ENCODE results near the gene FBXO10. TPM values are rescaled to one million over a fixed set of nuclear protein-coding genes. Genes with fewer than 3 reads are reported as not detected.

Gene FBXO10
- total RNA-seq, 4 donors from 2014 or later, result 6.6 to 17.5 (median 12.2) TPM

- Histone ChIP-seq H3K27ac (no peak overlapping the region), H3K4me3 (replicated peaks in 1 of 3) (no peak overlapping the region), H3K36me3 (peaks cover 7 to 17% of the 10 kb centered on the region in 2 donors), H3K4me1 (no peaks in the 10 kb centered on the region), H3K9me3 (no peaks in the 10 kb centered on the region), H3K27me3 (no peaks in the 10 kb centered on the region)
- no peak for TF ChIP-seq POLR2A (IDR thresholded peaks at IDR 0.05)
- TF ChIP-seq, protein P1, sequence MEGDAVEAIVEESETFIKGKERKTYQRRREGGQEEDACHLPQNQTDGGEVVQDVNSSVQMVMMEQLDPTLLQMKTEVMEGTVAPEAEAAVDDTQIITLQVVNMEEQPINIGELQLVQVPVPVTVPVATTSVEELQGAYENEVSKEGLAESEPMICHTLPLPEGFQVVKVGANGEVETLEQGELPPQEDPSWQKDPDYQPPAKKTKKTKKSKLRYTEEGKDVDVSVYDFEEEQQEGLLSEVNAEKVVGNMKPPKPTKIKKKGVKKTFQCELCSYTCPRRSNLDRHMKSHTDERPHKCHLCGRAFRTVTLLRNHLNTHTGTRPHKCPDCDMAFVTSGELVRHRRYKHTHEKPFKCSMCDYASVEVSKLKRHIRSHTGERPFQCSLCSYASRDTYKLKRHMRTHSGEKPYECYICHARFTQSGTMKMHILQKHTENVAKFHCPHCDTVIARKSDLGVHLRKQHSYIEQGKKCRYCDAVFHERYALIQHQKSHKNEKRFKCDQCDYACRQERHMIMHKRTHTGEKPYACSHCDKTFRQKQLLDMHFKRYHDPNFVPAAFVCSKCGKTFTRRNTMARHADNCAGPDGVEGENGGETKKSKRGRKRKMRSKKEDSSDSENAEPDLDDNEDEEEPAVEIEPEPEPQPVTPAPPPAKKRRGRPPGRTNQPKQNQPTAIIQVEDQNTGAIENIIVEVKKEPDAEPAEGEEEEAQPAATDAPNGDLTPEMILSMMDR (IDR thresholded peaks at IDR 0.05), result no peak
- intact Hi-C loops (cut with DNase I), result no loop called here
- DNase-seq, result no peak
- WGBS, 2 donors, result 82 to 85% methylated on average over 18 of the region's 18 CpGs
These were observed 47.3 kb downstream of the FBXO10 start for GRCh38 chr9:37528652-37529471.

GRCh38 chr9:37523916-37524315 lies 52.3 kb downstream of the FBXO10 start:
- WGBS, 2 donors, result 95 to 97% methylated on average over 6 of the region's 6 CpGs
- DNase-seq, result no peak

GRCh38 chr9:37522971-37523370 lies 53.2 kb downstream of the FBXO10 start:
- 94 to 98% methylated on average over 2 of the region's 2 CpGs for WGBS, 2 donors
- TF ChIP-seq POLR2A (IDR thresholded peaks at IDR 0.05), result no peak
- TF ChIP-seq, protein P1 (IDR thresholded peaks at IDR 0.05), result no peak

More at GRCh38 chr9:37523916-37524315, 52.3 kb downstream of the FBXO10 start:
- no peaks in the 10 kb centered on the region for H3K27me3 ChIP-seq
- peaks cover 23 to 24% of the 10 kb centered on the region in 2 donors for H3K36me3 ChIP-seq
- intact Hi-C loops (cut with DNase I), result no loop called here
- no peaks in the 10 kb centered on the region for H3K9me3 ChIP-seq
- no peak overlapping the region for H3K4me3 ChIP-seq (replicated peaks in 1 of 3)
- H3K27ac ChIP-seq, result no peak overlapping the region
- H3K4me1 ChIP-seq, result no peaks in the 10 kb centered on the region
- TF ChIP-seq POLR2A (IDR thresholded peaks at IDR 0.05), result no peak
- TF ChIP-seq, protein P1 (IDR thresholded peaks at IDR 0.05), result no peak

DNA sequence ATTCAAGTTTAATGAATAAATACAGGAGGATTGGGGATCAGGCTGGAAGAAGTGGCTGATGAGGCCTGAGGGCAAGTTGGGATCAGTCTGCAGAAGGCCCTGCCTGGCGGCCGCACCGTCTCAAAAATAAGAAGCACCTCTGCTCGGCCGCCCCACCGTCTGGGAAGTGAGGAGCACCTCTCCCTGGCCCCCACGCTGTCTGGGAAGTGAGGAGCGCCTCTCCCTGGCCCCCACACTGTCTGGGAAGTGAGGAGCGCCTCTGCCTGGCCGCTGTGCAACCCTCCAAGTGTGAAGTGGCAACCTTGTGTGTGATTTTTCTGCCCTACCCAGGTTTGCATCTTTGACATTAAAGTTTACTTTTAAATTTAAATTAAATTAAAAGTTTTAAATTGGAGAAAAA lies 55.1 kb downstream of the FBXO10 start:
- intact Hi-C loops (cut with DNase I), result no loop called here
- H3K36me3 ChIP-seq, result peaks cover 19 to 21% of the 10 kb centered on the region in 2 donors
- H3K27ac ChIP-seq, result no peak overlapping the region
- no peaks in the 10 kb centered on the region for H3K4me1 ChIP-seq
- H3K9me3 ChIP-seq, result no peaks in the 10 kb centered on the region
- no peak overlapping the region for H3K4me3 ChIP-seq (replicated peaks in 1 of 3)
- 91% methylated on average over 10 of the region's 10 CpGs for WGBS, 2 donors
- TF ChIP-seq POLR2A (IDR thresholded peaks at IDR 0.05), result no peak
- TF ChIP-seq, protein P1 (IDR thresholded peaks at IDR 0.05), result no peak
- no peaks in the 10 kb centered on the region for H3K27me3 ChIP-seq
- no peak for DNase-seq

More at GRCh38 chr9:37522971-37523370, 53.2 kb downstream of the FBXO10 start:
- Histone ChIP-seq H3K36me3 (peaks cover 19 to 24% of the 10 kb centered on the region in 2 donors), H3K27me3 (no peaks in the 10 kb centered on the region), H3K4me1 (no peaks in the 10 kb centered on the region), H3K27ac (no peak overlapping the region), H3K9me3 (no peaks in the 10 kb centered on the region), H3K4me3 (replicated peaks in 1 of 3) (no peak overlapping the region)
- intact Hi-C loops (cut with DNase I), result no loop called here
- no peak for DNase-seq

DNA sequence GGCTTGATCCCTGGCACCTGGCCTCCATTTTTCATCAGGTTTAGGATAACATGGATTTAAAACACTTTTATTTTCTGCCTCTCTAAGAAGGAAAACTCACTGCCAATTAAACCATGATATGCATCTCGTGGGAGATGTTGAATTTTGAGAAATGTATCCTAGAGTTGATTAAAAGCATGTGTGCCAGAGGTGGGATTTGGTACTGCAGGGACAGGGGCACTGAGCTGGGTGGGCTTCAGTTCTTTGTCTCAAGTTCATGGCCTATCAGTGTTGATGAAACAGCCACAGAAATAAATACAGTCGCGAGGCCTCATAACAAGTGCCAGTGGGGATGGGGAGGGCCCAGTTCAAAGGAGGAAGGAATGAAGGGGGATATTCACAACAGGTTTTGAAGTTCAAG lies 55.5 kb downstream of the FBXO10 start:
- no peaks in the 10 kb centered on the region for H3K27me3 ChIP-seq

More for the DNA sequence above, 55.5 kb downstream of the FBXO10 start:
- Histone ChIP-seq H3K4me1 (no peaks in the 10 kb centered on the region), H3K4me3 (replicated peaks in 1 of 3) (no peak overlapping the region), H3K36me3 (peaks cover 19 to 23% of the 10 kb centered on the region in 2 donors), H3K9me3 (no peaks in the 10 kb centered on the region), H3K27ac (no peak overlapping the region)
- TF ChIP-seq, protein P1 (IDR thresholded peaks at IDR 0.05), result no peak
- no peak for TF ChIP-seq POLR2A (IDR thresholded peaks at IDR 0.05)
- DNase-seq, result no peak
- 91 to 92% methylated on average over 3 of the region's 3 CpGs for WGBS, 2 donors
- intact Hi-C loops (cut with DNase I), result no loop called here

Data from thyroid gland (tissue), 4 donors.